SJSA1 (cell line): ENCODE measurements around the gene AFG1L. TPM values are rescaled to one million over a fixed set of nuclear protein-coding genes. Genes with fewer than 3 reads are reported as not detected.

Experiments
- DNase-seq, 2 experiments: peaks; one replicate each; pipeline ENCODE4 v3.0.0-alpha.2; 2015 to 2020; ENCODE audit warnings: low spot score in 2 of 2, low read depth in 1 of 2
- H3K27ac ChIP-seq: fragments of 250-450 bp; sonication (Bioruptor Pico); 2 replicates; pipeline ENCODE4 v1.5.1; 2020; ENCODE audit warnings: mild to moderate bottlenecking, moderate library complexity
- H3K27me3 ChIP-seq: fragments of 250-450 bp; sonication (Bioruptor Pico); replicated peaks from 2 replicates; pipeline ENCODE4 v1.5.1; 2020; ENCODE audit warnings: mild to moderate bottlenecking, moderate library complexity
- H3K36me3 ChIP-seq: fragments of 250-450 bp; sonication (Bioruptor Pico); 2 replicates; pipeline ENCODE4 v1.5.1; 2020; ENCODE audit warnings: mild to moderate bottlenecking
- H3K4me1 ChIP-seq: fragments of 250-450 bp; sonication (Bioruptor Pico); replicated peaks from 2 replicates; pipeline ENCODE4 v1.6.1; 2021; ENCODE audit warnings: mild to moderate bottlenecking
- H3K4me3 ChIP-seq: fragments of 250-450 bp; sonication (Bioruptor Pico); 2 replicates; pipeline ENCODE4 v1.5.1; 2020; ENCODE audit warnings: mild to moderate bottlenecking
- H3K9me3 ChIP-seq: fragments of 250-450 bp; sonication (Bioruptor Pico); replicated peaks from 2 replicates; pipeline ENCODE4 v1.5.1; 2020; ENCODE audit warnings: mild to moderate bottlenecking
- total RNA-seq: library from RNA; depleted of rRNA; stranded (reverse); fragments of >200 nt; shearing (Covaris generic); gene quantifications from 2 replicates; pipeline ENCODE4 v1.2.3, GENCODE V29; 2014

AFG1L gene
- total RNA-seq, 1 experiment from 2014 or later = 3.0 TPM

GRCh38 chr6:108561742-108562502 lies 267.1 kb downstream of the AFG1L start:
- peak; percentile 46 to 58 for DNase-seq
- peaks cover 55% of the 10 kb centered on the region for H3K4me1 ChIP-seq
- H3K27me3 ChIP-seq = no peaks in the 10 kb centered on the region

GRCh38 chr6:108562503-108562993 lies 267.7 kb downstream of the AFG1L start:
- Histone ChIP-seq H3K4me1 (peaks cover 49% of the 10 kb centered on the region), H3K27me3 (no peaks in the 10 kb centered on the region), H3K27ac (peak overlapping the region; percentile 42), H3K36me3 (peaks cover 41% of the 10 kb centered on the region), H3K9me3 (no peaks in the 10 kb centered on the region), H3K4me3 (peak overlapping the region; percentile 93)
- peak; percentile 66 to 74 for DNase-seq

More at GRCh38 chr6:108561742-108562502, 267.1 kb downstream of the AFG1L start:
- Histone ChIP-seq H3K4me3 (peak overlapping the region; percentile 93), H3K9me3 (no peaks in the 10 kb centered on the region), H3K27ac (peak overlapping the region; percentile 42), H3K36me3 (peaks cover 34% of the 10 kb centered on the region)

GRCh38 chr6:108563292-108563691 lies 268.4 kb downstream of the AFG1L start:
- H3K4me3 ChIP-seq = peak overlapping the region; percentile 93; the same call in 1 of the 2 replicates
- peaks cover 43% of the 10 kb centered on the region for H3K36me3 ChIP-seq
- H3K27me3 ChIP-seq = no peaks in the 10 kb centered on the region
- no peak for DNase-seq
- peaks cover 47% of the 10 kb centered on the region for H3K4me1 ChIP-seq
- no peak overlapping the region for H3K27ac ChIP-seq
- H3K9me3 ChIP-seq = no peaks in the 10 kb centered on the region

GRCh38 chr6:108564178-108564577 lies 269.3 kb downstream of the AFG1L start:
- no peak overlapping the region for H3K4me3 ChIP-seq
- peaks cover 50% of the 10 kb centered on the region for H3K36me3 ChIP-seq
- peak overlapping the region; percentile 49 for H3K27ac ChIP-seq
- H3K4me1 ChIP-seq = peaks cover 47% of the 10 kb centered on the region
- H3K27me3 ChIP-seq = no peaks in the 10 kb centered on the region
- peak; percentile 52 to 91 for DNase-seq
- H3K9me3 ChIP-seq = no peaks in the 10 kb centered on the region

- H3K9me3 ChIP-seq = no peaks in the 10 kb centered on the region
- DNase-seq = peak in 1 of 2 experiments; percentile 34
- peaks cover 47% of the 10 kb centered on the region for H3K4me1 ChIP-seq
- no peaks in the 10 kb centered on the region for H3K27me3 ChIP-seq
- H3K4me3 ChIP-seq = no peak overlapping the region
- peaks cover 52% of the 10 kb centered on the region for H3K36me3 ChIP-seq
- H3K27ac ChIP-seq = peak overlapping the region; percentile 49
These were observed 270.4 kb downstream of the AFG1L start for GRCh38 chr6:108565091-108565766.

GRCh38 chr6:108565893-108566292 lies 271.0 kb downstream of the AFG1L start:
- Histone ChIP-seq H3K9me3 (no peaks in the 10 kb centered on the region), H3K4me1 (peaks cover 47% of the 10 kb centered on the region), H3K27ac (peak overlapping the region; percentile 49), H3K4me3 (no peak overlapping the region), H3K36me3 (peaks cover 59% of the 10 kb centered on the region), H3K27me3 (no peaks in the 10 kb centered on the region)
- peak in 1 of 2 experiments; percentile 23 for DNase-seq

- Histone ChIP-seq H3K4me3 (no peak overlapping the region), H3K27me3 (no peaks in the 10 kb centered on the region), H3K4me1 (peaks cover 47% of the 10 kb centered on the region), H3K36me3 (peaks cover 64% of the 10 kb centered on the region), H3K9me3 (no peaks in the 10 kb centered on the region), H3K27ac (no peak overlapping the region)
- no peak for DNase-seq
These were observed 271.6 kb downstream of the AFG1L start for GRCh38 chr6:108566406-108566805.

- DNase-seq = no peak
- Histone ChIP-seq H3K36me3 (peaks cover 66% of the 10 kb centered on the region), H3K27ac (no peak overlapping the region), H3K4me1 (peaks cover 36% of the 10 kb centered on the region), H3K9me3 (no peaks in the 10 kb centered on the region), H3K27me3 (no peaks in the 10 kb centered on the region), H3K4me3 (no peak overlapping the region)
These were observed 273.2 kb downstream of the AFG1L start for GRCh38 chr6:108568101-108568500.

- Histone ChIP-seq H3K4me3 (no peak overlapping the region), H3K27ac (no peak overlapping the region), H3K27me3 (no peaks in the 10 kb centered on the region), H3K9me3 (no peaks in the 10 kb centered on the region), H3K4me1 (peaks cover 30% of the 10 kb centered on the region), H3K36me3 (peaks cover 69% of the 10 kb centered on the region)
- DNase-seq = no peak
These were observed 273.9 kb downstream of the AFG1L start for GRCh38 chr6:108568551-108569305.

GRCh38 chr6:108570517-108570916 lies 275.7 kb downstream of the AFG1L start:
- no peak overlapping the region for H3K4me3 ChIP-seq
- no peak overlapping the region for H3K27ac ChIP-seq
- peaks cover 64% of the 10 kb centered on the region for H3K36me3 ChIP-seq
- no peaks in the 10 kb centered on the region for H3K27me3 ChIP-seq
- DNase-seq = no peak
- no peaks in the 10 kb centered on the region for H3K9me3 ChIP-seq
- H3K4me1 ChIP-seq = peaks cover 14% of the 10 kb centered on the region

- no peak for DNase-seq
- H3K4me3 ChIP-seq = no peak overlapping the region
- no peaks in the 10 kb centered on the region for H3K9me3 ChIP-seq
- no peak overlapping the region for H3K27ac ChIP-seq
- peaks cover 48% of the 10 kb centered on the region for H3K36me3 ChIP-seq
- H3K4me1 ChIP-seq = peaks cover 19% of the 10 kb centered on the region
- H3K27me3 ChIP-seq = no peaks in the 10 kb centered on the region
These were observed 279.7 kb downstream of the AFG1L start for GRCh38 chr6:108574457-108575141.
